Stimulated activated CD4-positive, alpha-beta T cell treated with anti-CD3 and anti-CD28 coated beads, Interleukin-2, amount 100 ng/mL, for 4 hours (primary cell): ENCODE results near the gene MICU1.
"Not testable (repeated sequence)": the region's sequence is repeated elsewhere in the genome, so short reads cannot be mapped to it uniquely, and the experiment has no call there.

ENCODE experiments used
- DNase-seq: peaks from one replicate; pipeline ENCODE4 v3.0.0-alpha.2; 2020; ENCODE audit warnings: low read depth

The MICU1 gene

GRCh38 chr10:72503694-72504438, 122.0 kb downstream of the MICU1 start:
- no peak for DNase-seq

GRCh38 chr10:72503241-72503640, 122.6 kb downstream of the MICU1 start:
- no peak for DNase-seq

GRCh38 chr10:72502581-72502980, 123.3 kb downstream of the MICU1 start:
- DNase-seq: no peak

- DNase-seq: no peak
These were observed 126.2 kb downstream of the MICU1 start for GRCh38 chr10:72499701-72500100.

- DNase-seq: no peak
These were observed 134.9 kb downstream of the MICU1 start for GRCh38 chr10:72490951-72491350.

- no peak for DNase-seq
These were observed 138.4 kb downstream of the MICU1 start for GRCh38 chr10:72487521-72487920.

GRCh38 chr10:72487116-72487515, 138.8 kb downstream of the MICU1 start:
- no peak for DNase-seq

- no peak for DNase-seq
These were observed 140.2 kb downstream of the MICU1 start for GRCh38 chr10:72485701-72486100.

- DNase-seq: no peak
These were observed 141.4 kb downstream of the MICU1 start for GRCh38 chr10:72484521-72484920.

GRCh38 chr10:72483471-72483870, 142.4 kb downstream of the MICU1 start:
- no peak for DNase-seq

- no peak for DNase-seq
These were observed 145.0 kb downstream of the MICU1 start for GRCh38 chr10:72480861-72481260.

GRCh38 chr10:72477463-72477862, 148.4 kb downstream of the MICU1 start:
- DNase-seq: no peak

GRCh38 chr10:72472306-72472705, 153.6 kb downstream of the MICU1 start:
- no peak for DNase-seq

GRCh38 chr10:72470666-72471065, 155.2 kb downstream of the MICU1 start:
- DNase-seq: no peak

- not testable (repeated sequence) for DNase-seq
These were observed 158.8 kb downstream of the MICU1 start for GRCh38 chr10:72467064-72467463.

GRCh38 chr10:72466018-72466417, 159.9 kb downstream of the MICU1 start:
- DNase-seq: no peak

- no peak for DNase-seq
These were observed 161.4 kb downstream of the MICU1 start for GRCh38 chr10:72464438-72464837.

GRCh38 chr10:72462261-72462660, 163.6 kb downstream of the MICU1 start:
- no peak for DNase-seq

- DNase-seq: no peak
These were observed 164.8 kb downstream of the MICU1 start for GRCh38 chr10:72461085-72461484.

GRCh38 chr10:72460284-72460876, 165.5 kb downstream of the MICU1 start:
- DNase-seq: no peak

GRCh38 chr10:72459301-72459700, 166.6 kb downstream of the MICU1 start:
- no peak for DNase-seq

- DNase-seq: no peak
These were observed 169.8 kb downstream of the MICU1 start for GRCh38 chr10:72455889-72456595.

GRCh38 chr10:72449941-72450441, 175.9 kb downstream of the MICU1 start:
- no peak for DNase-seq
